ENCODE results near the gene CREB5. TPM values are rescaled to one million over a fixed set of nuclear protein-coding genes. Genes with fewer than 3 reads are reported as not detected.

The CREB5 gene
- total and polyA plus RNA-seq, 2 experiments from 2014 or later: 2.4 to 4.4 TPM

- no peak for TF ChIP-seq CREB1 (CRISPR knock-in tag; IDR thresholded peaks at IDR 0.05; ENCODE audit: low read depth)
- TF ChIP-seq NANOG (IDR thresholded peaks at IDR 0.05; ENCODE audit: borderline replicate concordance): no peak
- TF ChIP-seq ZNF331 (CRISPR knock-in tag; IDR thresholded peaks at IDR 0.05; ENCODE audit: low read depth): no peak
These were observed 70.8 kb downstream of the CREB5 start (continued) for GRCh38 chr7:28483112-28483511.

GRCh38 chr7:28483908-28484605, 71.7 kb downstream of the CREB5 start:
- Histone ChIP-seq H3K79me2 (replicated peaks; ENCODE audit: insufficient read depth) (no peaks in the 10 kb centered on the region), H3K4me3 (no peak overlapping the region), H3K4me1 (ENCODE audit: insufficient read depth) (peaks cover 49% of the 10 kb centered on the region), H4K20me1 (replicated peaks; ENCODE audit: insufficient read depth) (no peaks in the 10 kb centered on the region), H3K27me3 (ENCODE audit: insufficient read depth) (no peaks in the 10 kb centered on the region), H3K27ac (ENCODE audit: low read depth) (no peak overlapping the region), H3K9me2 (ENCODE audit: insufficient read depth) (no peaks in the 10 kb centered on the region), H2AFZ (no peak overlapping the region), H3K4me2 (peak overlapping the region; percentile 35), H3F3A (replicated peaks; ENCODE audit: low read depth) (no peaks in the 10 kb centered on the region), H3K36me3 (ENCODE audit: insufficient read depth) (no peaks in the 10 kb centered on the region)
- ATAC-seq (no peak; the same call in 2 of the 3 replicates), DNase-seq (ENCODE audit: low spot score) (no peak)
- Mint-ChIP-seq H3K27ac (peak overlapping the region; percentile 21; the same call in 1 of the 2 replicates), H3K4me3 (no peak overlapping the region), H3K4me1 (peaks cover 62% of the 10 kb centered on the region), H3K9me3 (no peaks in the 10 kb centered on the region), H3K27me3 (ENCODE audit: insufficient read depth, low read depth, poor library complexity) (peaks cover 6% of the 10 kb centered on the region), H3K36me3 (ENCODE audit: low read depth) (no peaks in the 10 kb centered on the region)
- no peak for TF ChIP-seq JUNB (IDR thresholded peaks at IDR 0.05; ENCODE audit: unreplicated experiment)
- TF ChIP-seq STAT1 (IDR thresholded peaks at IDR 0.05; ENCODE audit: unreplicated experiment): no peak
- TF ChIP-seq ETS1 (IDR thresholded peaks at IDR 0.05): no peak
- no peak for TF ChIP-seq CTCF (conservative IDR thresholded peaks at IDR 0.05; ENCODE audit: low read depth in 2 of 2)
- no peak for TF ChIP-seq ZNF331 (CRISPR knock-in tag; IDR thresholded peaks at IDR 0.05; ENCODE audit: low read depth)
- no peak for TF ChIP-seq EZH2phosphoT487 (IDR thresholded peaks at IDR 0.05; ENCODE audit: unreplicated experiment)
- TF ChIP-seq NANOG (IDR thresholded peaks at IDR 0.05; ENCODE audit: borderline replicate concordance): no peak

- H3K9me2 ChIP-seq (ENCODE audit: insufficient read depth): no peaks in the 10 kb centered on the region
- H3K27me3 ChIP-seq (ENCODE audit: insufficient read depth): no peaks in the 10 kb centered on the region
- no peak overlapping the region for H3K27ac ChIP-seq (ENCODE audit: low read depth)
- peaks cover 6% of the 10 kb centered on the region for H3K27me3 Mint-ChIP-seq (ENCODE audit: insufficient read depth, low read depth, poor library complexity)
- peaks cover 49% of the 10 kb centered on the region for H3K4me1 ChIP-seq (ENCODE audit: insufficient read depth)
- no peak overlapping the region for H3K27ac Mint-ChIP-seq
- H3K4me3 ChIP-seq: no peak overlapping the region
- no peak for TF ChIP-seq CREB1 (CRISPR knock-in tag; IDR thresholded peaks at IDR 0.05; ENCODE audit: low read depth)
- H3K9me3 Mint-ChIP-seq: no peaks in the 10 kb centered on the region
- no peak overlapping the region for H2AFZ ChIP-seq
- H3F3A ChIP-seq (replicated peaks; ENCODE audit: low read depth): no peaks in the 10 kb centered on the region
- H3K36me3 ChIP-seq (ENCODE audit: insufficient read depth): no peaks in the 10 kb centered on the region
- no peak overlapping the region for H3K4me3 Mint-ChIP-seq
- no peaks in the 10 kb centered on the region for H4K20me1 ChIP-seq (replicated peaks; ENCODE audit: insufficient read depth)
- H3K36me3 Mint-ChIP-seq (ENCODE audit: low read depth): no peaks in the 10 kb centered on the region
- no peak for DNase-seq (ENCODE audit: low spot score)
- ATAC-seq: no peak
- peak overlapping the region; percentile 35 for H3K4me2 ChIP-seq
- peaks cover 62% of the 10 kb centered on the region for H3K4me1 Mint-ChIP-seq
- no peaks in the 10 kb centered on the region for H3K79me2 ChIP-seq (replicated peaks; ENCODE audit: insufficient read depth)
These were observed 72.3 kb downstream of the CREB5 start for GRCh38 chr7:28484606-28484935.
